ENCODE data around the gene RET.

DNA sequence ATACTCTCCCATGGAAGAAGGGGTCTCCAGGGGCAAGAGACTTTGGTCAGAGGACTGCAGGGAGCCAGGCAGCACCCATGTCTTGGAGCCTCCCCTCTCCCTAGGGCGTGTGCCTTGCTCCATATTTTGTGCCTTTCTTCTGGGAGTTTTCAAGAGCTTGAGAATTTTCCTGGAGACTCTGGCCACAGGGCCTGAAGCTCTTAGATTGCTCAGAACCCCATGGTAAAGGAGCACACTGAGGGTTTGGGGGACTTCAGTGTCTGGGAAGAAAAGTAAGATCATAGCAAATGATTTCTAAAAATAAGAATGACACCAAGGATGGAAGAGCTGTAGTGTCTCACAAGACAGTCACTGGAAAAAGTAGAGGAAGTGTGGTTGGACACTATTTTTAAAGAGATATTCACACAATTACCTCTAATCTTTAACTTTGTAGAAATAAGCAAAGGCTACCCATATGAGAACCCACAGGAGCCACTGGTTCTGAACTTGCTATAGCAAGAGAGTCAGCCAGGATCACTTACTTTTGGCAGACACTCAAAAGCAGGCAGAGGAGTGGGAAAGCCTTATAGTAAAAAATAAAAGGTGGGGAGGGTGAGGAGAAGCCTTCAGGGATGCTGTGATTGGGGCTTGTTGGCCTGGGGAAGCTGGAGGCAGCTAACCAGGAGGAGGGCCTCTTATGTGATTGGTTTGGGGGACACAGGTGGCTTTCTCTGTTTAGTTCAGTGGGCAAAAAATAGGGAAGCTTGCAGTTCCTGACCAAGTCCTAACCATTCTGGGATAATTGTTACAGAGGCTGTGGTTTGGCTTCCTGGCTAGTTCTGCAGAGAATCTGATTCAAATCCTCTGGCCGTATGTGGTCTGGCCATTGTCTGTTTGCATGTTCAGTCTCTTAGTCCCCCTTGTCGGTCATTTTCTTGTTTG is 56.3 kb downstream of the RET start:
- TF ChIP-seq ZNF274 (IDR thresholded peaks at IDR 0.05; ENCODE audit: low read depth, low read length) = no peak
- TF ChIP-seq SUZ12 (IDR thresholded peaks at IDR 0.05; ENCODE audit: extremely low read depth, insufficient read depth, insufficient read length) = no peak
- TF ChIP-seq YY1 (IDR thresholded peaks at IDR 0.05; ENCODE audit: insufficient read depth, insufficient read length) = no peak
